Nephron (organoid): ENCODE results near the gene MINDY2.
"Not testable (repeated sequence)": the region's sequence is repeated elsewhere in the genome, so short reads cannot be mapped to it uniquely, and the experiment has no call there.

Source experiments
- H3K27ac Mint-ChIP-seq, 3 experiments: 2 replicates each; pipeline ENCODE4 v1.8.0; 2020; ENCODE audit warnings: mixed read lengths in 3 of 3, mild to moderate bottlenecking in 2 of 3, moderate library complexity in 1 of 3
- H3K27me3 Mint-ChIP-seq: 2 replicates; pipeline ENCODE4 v1.8.0; 2021; ENCODE audit warnings: low read depth, mild to moderate bottlenecking, moderate library complexity, mixed read lengths
- H3K36me3 Mint-ChIP-seq: 2 replicates; pipeline ENCODE4 v1.8.0; 2020; ENCODE audit warnings: low read depth, mixed read lengths
- H3K4me1 Mint-ChIP-seq: 2 replicates; pipeline ENCODE4 v1.8.0; 2020; ENCODE audit warnings: mixed read lengths
- H3K4me3 Mint-ChIP-seq, 3 experiments: 2 replicates each; pipeline ENCODE4 v1.8.0; 2020; ENCODE audit warnings: mild to moderate bottlenecking in 3 of 3, mixed read lengths in 3 of 3, moderate library complexity in 2 of 3
- H3K9me3 Mint-ChIP-seq: 2 replicates; pipeline ENCODE4 v1.8.0; 2020; ENCODE audit warnings: mixed read lengths
- TF ChIP-seq, protein P1 (sequence below), 3 experiments: fragments of 200-600 bp; sonication (generic); IDR thresholded peaks; one replicate each; pipeline ENCODE4 v1.5.0; 2021; ENCODE audit warnings: antibody characterized with exemption in 3 of 3; ENCODE audit not compliant: unreplicated experiment in 3 of 3

Gene MINDY2

GRCh38 chr15:58795825-58796224 is 24.7 kb downstream of the MINDY2 start:
- H3K4me1 Mint-ChIP-seq: no peaks in the 10 kb centered on the region
- no peaks in the 10 kb centered on the region for H3K27me3 Mint-ChIP-seq
- TF ChIP-seq, protein P1, sequence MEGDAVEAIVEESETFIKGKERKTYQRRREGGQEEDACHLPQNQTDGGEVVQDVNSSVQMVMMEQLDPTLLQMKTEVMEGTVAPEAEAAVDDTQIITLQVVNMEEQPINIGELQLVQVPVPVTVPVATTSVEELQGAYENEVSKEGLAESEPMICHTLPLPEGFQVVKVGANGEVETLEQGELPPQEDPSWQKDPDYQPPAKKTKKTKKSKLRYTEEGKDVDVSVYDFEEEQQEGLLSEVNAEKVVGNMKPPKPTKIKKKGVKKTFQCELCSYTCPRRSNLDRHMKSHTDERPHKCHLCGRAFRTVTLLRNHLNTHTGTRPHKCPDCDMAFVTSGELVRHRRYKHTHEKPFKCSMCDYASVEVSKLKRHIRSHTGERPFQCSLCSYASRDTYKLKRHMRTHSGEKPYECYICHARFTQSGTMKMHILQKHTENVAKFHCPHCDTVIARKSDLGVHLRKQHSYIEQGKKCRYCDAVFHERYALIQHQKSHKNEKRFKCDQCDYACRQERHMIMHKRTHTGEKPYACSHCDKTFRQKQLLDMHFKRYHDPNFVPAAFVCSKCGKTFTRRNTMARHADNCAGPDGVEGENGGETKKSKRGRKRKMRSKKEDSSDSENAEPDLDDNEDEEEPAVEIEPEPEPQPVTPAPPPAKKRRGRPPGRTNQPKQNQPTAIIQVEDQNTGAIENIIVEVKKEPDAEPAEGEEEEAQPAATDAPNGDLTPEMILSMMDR (IDR thresholded peaks at IDR 0.05; ENCODE audit: unreplicated experiment in 3 of 3): no peak
- H3K9me3 Mint-ChIP-seq: no peaks in the 10 kb centered on the region
- H3K27ac Mint-ChIP-seq: no peak overlapping the region
- peaks cover 36% of the 10 kb centered on the region for H3K36me3 Mint-ChIP-seq
- H3K4me3 Mint-ChIP-seq: no peak overlapping the region

DNA sequence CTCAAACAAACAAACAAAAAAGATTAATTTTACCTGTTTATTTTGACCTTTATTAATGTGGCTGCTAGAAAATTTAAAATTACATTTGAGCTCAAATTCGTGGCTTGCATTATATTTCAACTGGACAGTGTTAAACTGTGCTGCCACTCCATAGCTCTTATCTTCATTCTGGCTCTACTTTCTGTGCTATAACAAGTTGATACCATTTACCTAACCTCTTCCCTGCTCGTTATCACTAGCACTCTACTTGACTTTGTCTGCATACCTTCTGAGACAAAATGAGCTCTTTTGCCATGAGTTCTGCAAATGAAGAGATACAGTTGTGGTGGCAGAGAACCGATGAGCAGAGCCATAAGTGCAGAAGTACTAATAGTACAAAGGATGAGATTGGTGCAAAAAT is 26.4 kb downstream of the MINDY2 start:
- peaks cover 34% of the 10 kb centered on the region for H3K36me3 Mint-ChIP-seq
- H3K9me3 Mint-ChIP-seq: no peaks in the 10 kb centered on the region
- TF ChIP-seq, protein P1 (IDR thresholded peaks at IDR 0.05; ENCODE audit: unreplicated experiment in 3 of 3): no peak
- H3K27ac Mint-ChIP-seq: no peak overlapping the region
- H3K4me1 Mint-ChIP-seq: no peaks in the 10 kb centered on the region
- no peak overlapping the region for H3K4me3 Mint-ChIP-seq
- H3K27me3 Mint-ChIP-seq: no peaks in the 10 kb centered on the region

GRCh38 chr15:58805095-58805494 is 34.0 kb downstream of the MINDY2 start:
- Mint-ChIP-seq H3K4me1 (no peaks in the 10 kb centered on the region), H3K27me3 (peaks cover 3% of the 10 kb centered on the region)

GRCh38 chr15:58823267-58823666 is 52.2 kb downstream of the MINDY2 start:
- not testable (repeated sequence) for H3K9me3 Mint-ChIP-seq, H3K4me1 Mint-ChIP-seq, H3K27me3 Mint-ChIP-seq, H3K27ac Mint-ChIP-seq, H3K4me3 Mint-ChIP-seq
- peaks cover 26% of the 10 kb centered on the region for H3K36me3 Mint-ChIP-seq

More at GRCh38 chr15:58805095-58805494, 34.0 kb downstream of the MINDY2 start:
- H3K27ac Mint-ChIP-seq: no peak overlapping the region
- peaks cover 33% of the 10 kb centered on the region for H3K36me3 Mint-ChIP-seq
- no peaks in the 10 kb centered on the region for H3K9me3 Mint-ChIP-seq
- TF ChIP-seq, protein P1 (IDR thresholded peaks at IDR 0.05; ENCODE audit: unreplicated experiment in 3 of 3): no peak
- no peak overlapping the region for H3K4me3 Mint-ChIP-seq

DNA sequence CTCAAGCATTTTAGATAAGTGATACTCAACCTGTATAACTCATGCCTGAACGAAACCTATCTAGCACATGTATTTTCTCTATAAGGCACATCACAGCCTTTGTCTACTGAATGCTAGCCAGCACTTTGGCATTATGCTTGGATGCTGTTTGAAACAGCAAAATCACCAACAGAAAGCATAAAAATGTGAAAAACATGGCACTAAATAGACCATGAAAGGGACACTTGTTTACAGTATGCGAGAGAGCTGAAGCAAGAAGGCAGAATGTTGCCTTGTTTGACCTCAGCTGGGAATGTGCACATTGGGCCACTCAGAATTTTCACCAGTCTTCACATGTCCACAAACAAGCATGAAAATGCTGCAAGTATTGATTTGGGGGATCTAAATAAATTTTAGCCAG is 59.5 kb downstream of the MINDY2 start:
- TF ChIP-seq, protein P1 (IDR thresholded peaks at IDR 0.05; ENCODE audit: unreplicated experiment in 3 of 3): no peak
- H3K27ac Mint-ChIP-seq: no peak overlapping the region
- no peaks in the 10 kb centered on the region for H3K4me1 Mint-ChIP-seq
- no peaks in the 10 kb centered on the region for H3K27me3 Mint-ChIP-seq
- H3K36me3 Mint-ChIP-seq: peaks cover 39% of the 10 kb centered on the region
- no peaks in the 10 kb centered on the region for H3K9me3 Mint-ChIP-seq
- no peak overlapping the region for H3K4me3 Mint-ChIP-seq

DNA sequence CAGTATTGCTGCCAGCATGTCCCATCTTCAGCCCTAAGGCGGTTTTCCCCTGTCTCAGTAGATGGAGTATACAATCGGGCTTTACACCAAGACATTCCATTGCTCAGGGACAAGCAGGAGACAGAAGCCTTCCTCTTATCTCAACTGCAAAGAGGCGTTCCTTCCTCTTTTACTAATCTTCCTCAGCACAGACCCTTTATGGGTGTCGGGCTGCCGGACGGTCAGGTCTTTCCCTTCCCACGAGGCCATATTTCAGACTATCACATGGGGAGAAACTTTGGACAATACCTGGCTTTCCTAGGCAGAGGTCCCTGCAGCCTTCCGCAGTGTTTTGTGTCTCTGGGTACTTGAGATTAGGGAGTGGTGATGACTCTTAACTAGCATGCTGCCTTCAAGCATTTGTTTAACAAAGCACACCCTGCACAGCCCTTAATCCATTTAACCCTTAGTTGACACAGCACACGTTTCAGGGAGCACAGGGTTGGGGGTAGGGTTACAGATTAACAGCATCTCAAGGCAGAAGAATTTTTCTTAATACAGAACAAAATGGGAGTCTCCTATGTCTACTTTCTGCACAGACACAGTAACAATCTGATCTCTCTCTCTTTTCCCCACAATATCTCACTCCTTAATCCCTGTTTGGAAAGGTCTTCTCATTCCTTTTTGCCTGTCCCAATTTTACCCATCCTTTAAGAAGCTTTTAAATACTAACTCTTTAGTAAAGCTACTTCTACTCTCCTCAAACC is 62.8 kb downstream of the MINDY2 start:
- peaks cover 27% of the 10 kb centered on the region for H3K36me3 Mint-ChIP-seq
- peak overlapping the region in 1 of 3 experiments; percentile 61 for H3K27ac Mint-ChIP-seq
- not testable (repeated sequence) for H3K4me1 Mint-ChIP-seq, H3K27me3 Mint-ChIP-seq, H3K9me3 Mint-ChIP-seq, H3K4me3 Mint-ChIP-seq

DNA sequence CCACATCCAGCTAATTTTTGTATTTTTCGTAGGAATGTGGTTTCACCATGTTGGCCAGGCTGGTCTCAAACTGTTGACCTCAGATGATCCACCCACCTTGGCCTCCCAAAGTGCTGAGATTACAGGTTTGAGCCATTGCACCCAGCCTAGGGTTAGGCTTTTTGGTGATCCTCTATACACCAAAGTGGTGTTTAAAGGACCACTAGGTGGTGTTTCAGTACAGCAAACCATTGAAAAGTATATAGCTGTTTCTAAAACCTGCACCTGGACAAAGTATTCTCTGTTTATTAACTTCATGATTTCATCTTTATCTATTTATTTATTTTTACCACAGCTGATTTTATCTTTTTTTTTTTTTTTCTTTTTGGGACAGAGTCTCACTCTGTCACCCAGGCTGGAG is 68.4 kb downstream of the MINDY2 start:
- no peaks in the 10 kb centered on the region for H3K27me3 Mint-ChIP-seq
- no peak overlapping the region for H3K27ac Mint-ChIP-seq
- H3K4me1 Mint-ChIP-seq: no peaks in the 10 kb centered on the region
- no peaks in the 10 kb centered on the region for H3K9me3 Mint-ChIP-seq
- H3K4me3 Mint-ChIP-seq: no peak overlapping the region
- TF ChIP-seq, protein P1 (IDR thresholded peaks at IDR 0.05; ENCODE audit: unreplicated experiment in 3 of 3): peak in 1 of 3 experiments; percentile 16
- peaks cover 14% of the 10 kb centered on the region for H3K36me3 Mint-ChIP-seq
